Mesendoderm (in vitro differentiated cells): ENCODE data around the gene IDH1.
A peak's percentile ranks its signal among the peaks of the same experiment; 100 is the strongest.
"Not testable (repeated sequence)": the region's sequence is repeated elsewhere in the genome, so short reads cannot be mapped to it uniquely, and the experiment has no call there.

ENCODE experiments used
- DNase-seq: peaks from one replicate; pipeline ENCODE4 v3.0.0; 2013
- H2AK5ac ChIP-seq: 2 replicates; pipeline ENCODE4 v1.6.1; 2013; ENCODE audit warnings: low read length, inconsistent platforms
- H2BK120ac ChIP-seq: 2 replicates; pipeline ENCODE4 v1.6.1; 2013; ENCODE audit warnings: low read depth, mild to moderate bottlenecking, low read length, moderate library complexity, mixed read lengths
- H2BK15ac ChIP-seq: replicated peaks from 2 replicates; pipeline ENCODE4 v1.6.1; 2013; ENCODE audit warnings: low read depth, mild to moderate bottlenecking, moderate library complexity
- H2BK5ac ChIP-seq: 2 replicates; pipeline ENCODE4 v1.6.1; 2013; ENCODE audit warnings: low read length, inconsistent platforms
- H3K18ac ChIP-seq: 2 replicates; pipeline ENCODE4 v1.6.1; 2013; ENCODE audit warnings: mild to moderate bottlenecking, low read length, mixed read lengths
- H3K23ac ChIP-seq: one replicate; pipeline ENCODE4 v1.6.1; 2013; ENCODE audit warnings: low read length
- H3K27ac ChIP-seq: 2 replicates; pipeline ENCODE4 v1.5.1; 2013; ENCODE audit warnings: low read depth, mild to moderate bottlenecking, inconsistent platforms, low read length, moderate library complexity
- H3K27me3 ChIP-seq: 2 replicates; pipeline ENCODE4 v1.6.1; 2013; ENCODE audit warnings: low read length, control low read depth, mild to moderate bottlenecking, inconsistent platforms; ENCODE audit not compliant: insufficient read depth, poor library complexity
- H3K36me3 ChIP-seq: 2 replicates; pipeline ENCODE4 v1.6.1; 2013; ENCODE audit warnings: low read length, inconsistent platforms; ENCODE audit not compliant: control insufficient read depth, insufficient read depth
- H3K4ac ChIP-seq: one replicate; pipeline ENCODE4 v1.6.1; 2013; ENCODE audit warnings: low read depth, mild to moderate bottlenecking, low read length, moderate library complexity
- H3K4me1 ChIP-seq: 2 replicates; pipeline ENCODE4 v1.6.1; 2013; ENCODE audit warnings: low read depth, low read length, inconsistent platforms; ENCODE audit not compliant: control insufficient read depth
- H3K4me2 ChIP-seq: 2 replicates; pipeline ENCODE4 v1.6.1; 2013; ENCODE audit warnings: low read length
- H3K4me3 ChIP-seq: 2 replicates; pipeline ENCODE4 v1.5.1; 2013; ENCODE audit warnings: mild to moderate bottlenecking, low read length
- H3K56ac ChIP-seq: one replicate; pipeline ENCODE4 v1.6.1; 2013; ENCODE audit warnings: low read length
- H3K79me1 ChIP-seq: 2 replicates; pipeline ENCODE4 v1.6.1; 2013; ENCODE audit warnings: low read length, inconsistent platforms
- H3K79me2 ChIP-seq: 2 replicates; pipeline ENCODE4 v1.6.1; 2013; ENCODE audit warnings: mild to moderate bottlenecking, low read length; ENCODE audit not compliant: control insufficient read depth, insufficient read depth
- H3K9ac ChIP-seq: 2 replicates; pipeline ENCODE4 v1.6.1; 2013; ENCODE audit warnings: low read length, inconsistent platforms
- H4K5ac ChIP-seq: one replicate; pipeline ENCODE4 v1.6.1; 2013; ENCODE audit warnings: low read length
- H4K8ac ChIP-seq: one replicate; pipeline ENCODE4 v1.6.1; 2013; ENCODE audit warnings: low read depth, mild to moderate bottlenecking, control low read depth, low read length, moderate library complexity
- WGBS: extraction: QIAGEN DNeasy Blood & Tissue Kit; methylation state at CpG from one replicate; pipeline ENCODE4 v1.1.7; 2013; ENCODE audit warnings: low lambda C conversion rate, missing lambda C conversion rate; ENCODE audit not compliant: insufficient coverage; ENCODE audit errors: extremely low coverage; 5-methylcytosine and 5-hydroxymethylcytosine counted together

IDH1 gene

GRCh38 chr2:208266553-208266893, 11.7 kb upstream of the IDH1 start:
- Histone ChIP-seq H2BK120ac (peak overlapping the region; percentile 64), H4K5ac (no peak overlapping the region), H3K79me2 (peaks cover 32% of the 10 kb centered on the region), H3K23ac (no peak overlapping the region), H3K4ac (peak overlapping the region; percentile 86), H3K4me1 (peaks cover 5% of the 10 kb centered on the region), H3K27ac (peak overlapping the region; percentile 97), H3K36me3 (no peaks in the 10 kb centered on the region), H3K79me1 (peaks cover 6% of the 10 kb centered on the region), H4K8ac (no peak overlapping the region), H3K18ac (peak overlapping the region; percentile 98), H3K9ac (peak overlapping the region; percentile 85), H3K4me3 (peak overlapping the region; percentile 90), H2BK15ac (no peak overlapping the region), H2BK5ac (peak overlapping the region; percentile 47), H3K4me2 (peak overlapping the region; percentile 52), H3K27me3 (no peaks in the 10 kb centered on the region), H3K56ac (peak overlapping the region; percentile 89), H2AK5ac (no peak overlapping the region)
- no peak for DNase-seq
- WGBS: no CpG with 5 or more reads among the region's 11 CpGs

GRCh38 chr2:208265801-208266552, 11.1 kb upstream of the IDH1 start, which contains the start of gene PIKFYVE:
Gene PIKFYVE, plus strand, starts transcription at chr2:208266255. Its CDS starts 5,265 bp downstream, at chr2:208271520.
- H3K9ac ChIP-seq: peak within 1 kb of the TSS; percentile 85
- peaks cover 6% of the 10 kb centered on the region for H3K79me1 ChIP-seq
- H3K18ac ChIP-seq: peak within 1 kb of the TSS; percentile 98
- H2BK5ac ChIP-seq: peak within 1 kb of the TSS; percentile 47
- WGBS: no CpG with 5 or more reads among the region's 50 CpGs
- DNase-seq: peak; percentile 99
- peak within 1 kb of the TSS; percentile 89 for H3K56ac ChIP-seq
- peaks cover 32% of the 10 kb centered on the region for H3K79me2 ChIP-seq
- H3K36me3 ChIP-seq: no peaks in the 10 kb centered on the region
- peak within 1 kb of the TSS; percentile 64 for H2BK120ac ChIP-seq
- H2AK5ac ChIP-seq: peak within 1 kb of the TSS; percentile 50
- peak within 1 kb of the TSS; percentile 52 for H4K5ac ChIP-seq
- H4K8ac ChIP-seq: no peak within 1 kb of the TSS
- H2BK15ac ChIP-seq: no peak within 1 kb of the TSS
- H3K23ac ChIP-seq: peak within 1 kb of the TSS; percentile 9
- peak within 1 kb of the TSS; percentile 90 for H3K4me3 ChIP-seq
- H3K4me2 ChIP-seq: peak within 1 kb of the TSS; percentile 52
- H3K27ac ChIP-seq: peak within 1 kb of the TSS; percentile 97
- H3K27me3 ChIP-seq: no peaks in the 10 kb centered on the region
- H3K4ac ChIP-seq: peak within 1 kb of the TSS; percentile 86
- peaks cover 5% of the 10 kb centered on the region for H3K4me1 ChIP-seq

GRCh38 chr2:208265371-208265800, 10.5 kb upstream of the IDH1 start:
- Histone ChIP-seq H2BK120ac (no peak overlapping the region), H3K79me2 (peaks cover 32% of the 10 kb centered on the region), H4K5ac (no peak overlapping the region), H4K8ac (no peak overlapping the region), H3K4me1 (peaks cover 5% of the 10 kb centered on the region), H3K36me3 (no peaks in the 10 kb centered on the region), H3K4me3 (peak overlapping the region; percentile 5), H2AK5ac (peak overlapping the region; percentile 50), H3K23ac (peak overlapping the region; percentile 9), H3K79me1 (peaks cover 6% of the 10 kb centered on the region), H3K27ac (peak overlapping the region; percentile 55), H3K56ac (peak overlapping the region; percentile 52), H2BK15ac (no peak overlapping the region), H3K9ac (peak overlapping the region; percentile 41), H3K27me3 (no peaks in the 10 kb centered on the region), H3K4ac (no peak overlapping the region), H3K4me2 (peak overlapping the region; percentile 27), H2BK5ac (no peak overlapping the region), H3K18ac (no peak overlapping the region)
- no CpG with 5 or more reads among the region's 9 CpGs for WGBS
- DNase-seq: peak; percentile 57

GRCh38 chr2:208256849-208257813, 2.3 kb upstream of the IDH1 start:
- not testable (repeated sequence) for H2BK15ac ChIP-seq, H3K27ac ChIP-seq, H2BK120ac ChIP-seq, H3K9ac ChIP-seq, H3K56ac ChIP-seq, H3K36me3 ChIP-seq, H3K23ac ChIP-seq, H2BK5ac ChIP-seq, H3K18ac ChIP-seq, H3K79me1 ChIP-seq, H3K4me1 ChIP-seq, H3K27me3 ChIP-seq, H4K8ac ChIP-seq, DNase-seq, H3K4ac ChIP-seq, H3K4me2 ChIP-seq, H3K4me3 ChIP-seq, H4K5ac ChIP-seq, H2AK5ac ChIP-seq
- H3K79me2 ChIP-seq: peaks cover 24% of the 10 kb centered on the region
- WGBS: no CpG with 5 or more reads among the region's 12 CpGs

GRCh38 chr2:208256192-208256782, 1.4 kb upstream of the IDH1 start:
- H2BK15ac ChIP-seq: no peak overlapping the region
- no peak overlapping the region for H3K4me2 ChIP-seq
- no peak overlapping the region for H2BK120ac ChIP-seq
- H3K79me1 ChIP-seq: peaks cover 8% of the 10 kb centered on the region
- no peak overlapping the region for H2AK5ac ChIP-seq
- no peak overlapping the region for H3K56ac ChIP-seq
- peaks cover 29% of the 10 kb centered on the region for H3K79me2 ChIP-seq
- H3K36me3 ChIP-seq: no peaks in the 10 kb centered on the region
- H4K8ac ChIP-seq: no peak overlapping the region
- H3K9ac ChIP-seq: no peak overlapping the region
- DNase-seq: peak; percentile 48
- H4K5ac ChIP-seq: no peak overlapping the region
- H3K4me1 ChIP-seq: peaks cover 2% of the 10 kb centered on the region
- H3K4me3 ChIP-seq: no peak overlapping the region
- H3K27ac ChIP-seq: no peak overlapping the region
- H3K18ac ChIP-seq: no peak overlapping the region
- H2BK5ac ChIP-seq: no peak overlapping the region
- H3K4ac ChIP-seq: no peak overlapping the region
- no peak overlapping the region for H3K23ac ChIP-seq
- WGBS: no CpG with 5 or more reads among the region's 10 CpGs
- H3K27me3 ChIP-seq: no peaks in the 10 kb centered on the region
